Measurements from ENCODE around the gene HDAC9.
"Not testable (repeated sequence)": the region's sequence is repeated elsewhere in the genome, so short reads cannot be mapped to it uniquely, and the experiment has no call there.

HDAC9 gene

DNA sequence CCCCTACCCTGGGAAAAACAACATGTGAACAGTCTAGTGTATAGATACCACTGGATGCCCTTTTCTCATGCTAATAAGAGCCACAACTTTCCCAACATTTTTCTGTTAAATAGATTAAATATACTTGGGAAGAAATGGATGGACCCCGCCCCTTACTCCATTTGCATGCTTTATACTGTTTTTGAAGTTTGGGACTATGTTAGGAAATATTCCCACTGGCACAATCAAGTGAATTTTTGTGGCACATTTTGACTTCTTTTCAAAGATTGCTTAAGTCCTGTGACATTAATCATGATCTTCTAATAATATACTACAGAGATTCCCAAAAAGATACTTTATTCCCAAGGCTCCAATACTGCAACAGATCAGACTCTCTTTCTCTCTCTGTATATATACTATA, 405.3 kb downstream of the HDAC9 start:
- DNase-seq (ENCODE audit: low spot score), result no peak

DNA sequence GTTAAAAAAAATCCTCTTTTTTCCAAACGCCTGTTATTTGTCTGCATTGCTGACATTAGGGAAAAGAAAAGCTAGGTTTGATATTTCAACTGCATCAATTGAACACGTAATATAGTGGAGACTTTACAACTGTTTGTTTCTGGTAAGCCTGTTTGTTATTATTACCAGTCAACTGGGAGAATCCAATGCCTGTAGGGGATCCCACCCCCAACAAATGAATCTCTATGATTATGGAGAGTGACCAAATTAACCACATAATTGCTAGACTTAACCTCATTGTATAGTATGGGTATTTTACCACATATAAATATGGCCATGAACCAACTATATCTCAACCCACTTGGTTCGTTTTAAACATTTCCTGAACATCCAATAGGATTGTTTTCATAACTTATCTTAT, 405.8 kb downstream of the HDAC9 start:
- DNase-seq (ENCODE audit: low spot score), result no peak

DNA sequence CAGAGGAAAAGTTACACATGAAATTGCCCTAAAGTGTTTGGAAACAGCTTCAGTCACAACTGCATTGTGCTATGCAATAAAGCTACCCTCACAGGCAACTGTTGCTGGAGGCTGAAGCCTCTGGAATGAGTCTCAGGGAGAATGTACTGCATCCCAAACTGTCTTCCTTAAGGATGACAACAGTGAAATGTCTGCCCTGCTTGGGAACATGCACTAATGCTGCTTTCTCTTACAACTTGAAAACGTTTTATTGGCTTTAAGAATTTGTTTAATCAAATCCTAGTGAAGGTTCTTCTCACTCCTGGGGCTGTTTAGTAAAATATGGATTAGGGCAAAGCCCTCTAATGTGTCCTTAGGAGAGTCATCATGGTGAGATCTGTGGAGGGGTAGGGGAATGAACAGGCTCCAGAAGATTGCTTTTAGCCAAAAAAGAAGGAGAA, 406.5 kb downstream of the HDAC9 start:
- DNase-seq (ENCODE audit: low spot score), result no peak

DNA sequence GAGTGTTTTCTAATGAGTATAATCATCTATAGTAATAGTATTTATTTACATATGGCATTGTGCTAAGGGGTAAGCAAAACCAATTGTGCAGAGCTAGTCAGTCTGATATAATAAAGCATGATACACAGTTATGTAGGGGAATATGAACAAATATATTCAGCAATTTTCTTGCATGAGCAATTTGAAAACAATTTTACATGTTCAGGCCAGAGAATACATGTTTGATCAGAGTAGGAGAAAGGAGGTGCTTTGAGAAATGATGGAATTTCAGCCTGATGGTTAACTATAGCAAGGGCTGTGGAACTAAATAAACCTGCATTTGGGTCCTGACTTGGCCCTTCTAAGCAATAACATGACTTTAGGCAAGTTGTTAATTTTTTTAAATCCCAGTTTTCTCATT, 407.3 kb downstream of the HDAC9 start:
- no peak for DNase-seq (ENCODE audit: low spot score)

DNA sequence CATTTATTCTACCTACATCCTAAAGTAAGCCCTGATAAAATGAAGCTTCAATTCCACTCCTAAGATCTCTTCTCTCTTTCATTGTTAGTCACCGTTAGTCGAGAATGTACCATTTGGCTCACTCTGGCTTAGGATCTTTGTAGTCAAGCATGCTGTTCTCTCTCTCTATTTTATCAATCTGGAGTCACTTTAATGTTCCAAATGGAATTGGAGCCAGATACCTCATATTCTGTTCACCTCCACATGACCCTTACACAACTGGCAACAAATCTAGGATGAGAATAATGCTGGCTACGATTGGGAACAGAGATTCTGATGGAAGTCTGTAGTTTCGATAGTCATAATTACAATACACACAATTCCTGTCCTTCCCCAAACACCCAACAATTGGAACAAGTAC, 408.1 kb downstream of the HDAC9 start:
- DNase-seq (ENCODE audit: low spot score), result no peak

DNA sequence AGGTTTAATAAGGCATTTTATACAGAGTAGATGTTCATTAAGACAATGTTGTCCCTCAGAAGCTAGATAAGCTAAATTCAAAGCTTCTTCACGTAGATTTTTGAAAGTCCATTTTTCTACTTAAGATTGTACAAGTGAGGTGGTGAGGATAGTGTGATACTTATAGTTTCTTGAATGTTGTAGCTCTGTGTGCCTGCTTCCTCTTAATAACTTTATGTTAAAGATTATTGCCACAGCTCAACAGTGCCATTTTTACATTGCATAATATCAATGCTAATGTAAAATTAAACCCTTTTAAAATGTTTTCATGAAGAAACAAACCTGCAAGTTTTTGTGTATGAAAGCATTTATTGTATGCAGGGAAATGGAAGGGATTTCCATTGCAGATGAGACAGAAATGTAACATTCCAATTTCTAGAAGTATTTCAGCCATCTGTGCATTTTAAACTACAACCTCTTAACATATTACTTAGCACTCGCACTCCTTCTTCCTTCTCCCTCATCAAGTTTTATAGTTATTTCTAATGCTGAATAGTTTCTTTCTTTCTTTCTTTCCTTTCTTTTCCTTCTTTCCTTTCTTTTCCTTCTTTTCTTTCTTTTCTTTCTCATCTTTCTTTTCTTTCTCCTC, 409.9 kb downstream of the HDAC9 start:
- DNase-seq (ENCODE audit: low spot score), result no peak

DNA sequence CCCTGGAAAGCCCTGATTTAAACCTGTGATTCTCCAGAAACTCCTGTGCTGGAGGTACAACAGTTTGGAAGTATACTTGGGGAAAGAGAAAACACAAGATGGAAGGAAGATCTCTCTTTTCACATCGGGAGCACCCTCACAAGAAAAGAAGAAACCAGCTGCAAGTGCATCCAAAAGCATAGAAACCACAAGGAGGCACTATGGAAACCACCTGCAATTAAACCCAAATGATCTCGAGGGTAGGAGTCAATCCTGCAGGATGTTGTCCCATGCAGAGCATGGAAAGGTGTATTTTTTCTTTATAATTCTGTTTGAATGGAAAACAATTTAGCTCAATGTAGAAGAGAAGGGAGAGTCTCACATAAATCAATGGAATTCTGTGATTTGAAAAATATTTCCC, 411.4 kb downstream of the HDAC9 start:
- DNase-seq (ENCODE audit: low spot score), result no peak

DNA sequence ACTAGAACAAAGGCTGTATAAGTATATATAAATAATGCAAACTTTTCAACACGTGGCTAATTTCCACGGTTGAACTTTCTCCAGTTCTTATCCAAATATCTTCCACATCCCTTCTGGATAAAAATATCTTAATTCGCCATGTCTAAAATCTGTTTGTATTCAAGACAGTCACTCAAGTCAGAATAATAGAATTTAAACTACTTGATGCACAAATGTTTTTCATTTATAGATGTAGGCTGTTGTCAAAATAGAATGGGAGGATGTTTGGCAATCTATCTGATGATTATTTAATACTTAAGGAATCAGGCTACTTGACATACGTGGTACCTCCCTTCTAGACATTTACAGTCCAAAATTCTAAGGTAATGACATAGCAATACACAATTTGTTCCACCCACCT, 417.6 kb downstream of the HDAC9 start:
- no peak for DNase-seq (ENCODE audit: low spot score)

DNA sequence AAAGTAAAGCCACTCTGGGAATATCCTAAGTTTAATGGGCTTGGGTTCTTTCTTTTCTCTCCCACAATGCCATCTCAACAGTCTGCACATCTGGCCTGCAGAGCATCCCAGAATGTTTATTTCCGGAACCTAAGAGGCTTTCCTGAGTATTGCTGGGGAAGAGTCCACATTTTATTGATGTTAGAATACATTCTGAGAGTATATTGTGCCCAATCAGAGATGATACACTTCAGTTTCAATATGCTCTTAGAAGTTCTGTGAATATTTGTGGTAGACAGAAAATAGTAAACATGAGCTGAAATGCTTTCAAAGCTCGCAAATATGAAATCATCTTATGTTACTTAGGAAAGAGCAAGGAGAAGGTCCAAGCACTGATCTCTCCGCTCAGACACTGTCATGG, 421.3 kb downstream of the HDAC9 start:
- DNase-seq (ENCODE audit: low spot score), result no peak

DNA sequence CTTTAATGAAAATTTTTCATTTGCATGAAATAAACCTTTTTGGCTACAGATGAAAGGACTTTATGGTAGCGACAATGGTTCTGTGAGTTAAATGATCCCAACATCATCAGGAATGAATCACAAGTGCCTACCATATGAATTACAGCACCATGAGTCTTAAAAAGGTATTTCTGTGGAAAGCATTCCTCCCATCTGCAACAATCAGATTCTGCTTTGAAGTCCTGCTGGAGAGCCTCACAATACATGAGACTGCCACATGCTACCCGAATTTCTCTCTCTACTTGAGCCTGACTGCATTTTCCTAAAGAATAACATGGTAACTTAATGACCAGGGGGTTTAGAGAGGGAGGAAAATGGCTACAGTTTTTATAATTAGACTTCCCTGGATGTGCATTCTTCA, 431.6 kb downstream of the HDAC9 start:
- no peak for DNase-seq (ENCODE audit: low spot score)

DNA sequence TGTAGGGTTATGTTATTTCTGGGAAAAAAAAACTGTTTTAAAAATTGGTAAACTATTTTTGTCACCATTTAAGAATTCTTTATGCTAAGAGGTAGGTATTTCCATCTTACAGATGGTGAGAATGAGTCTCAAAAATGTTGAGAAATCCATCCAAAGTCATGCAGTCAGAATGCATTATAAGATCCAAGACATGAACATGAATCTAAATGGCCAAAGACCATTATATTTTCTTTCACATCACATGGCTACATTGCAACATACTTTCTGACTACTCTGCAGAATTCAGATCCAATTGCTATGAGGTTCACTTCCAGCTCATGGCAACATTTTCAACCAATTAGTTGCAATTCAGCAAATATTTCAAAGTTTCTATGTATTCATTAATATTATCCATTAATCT, 440.7 kb downstream of the HDAC9 start:
- no peak for DNase-seq (ENCODE audit: low spot score)

DNA sequence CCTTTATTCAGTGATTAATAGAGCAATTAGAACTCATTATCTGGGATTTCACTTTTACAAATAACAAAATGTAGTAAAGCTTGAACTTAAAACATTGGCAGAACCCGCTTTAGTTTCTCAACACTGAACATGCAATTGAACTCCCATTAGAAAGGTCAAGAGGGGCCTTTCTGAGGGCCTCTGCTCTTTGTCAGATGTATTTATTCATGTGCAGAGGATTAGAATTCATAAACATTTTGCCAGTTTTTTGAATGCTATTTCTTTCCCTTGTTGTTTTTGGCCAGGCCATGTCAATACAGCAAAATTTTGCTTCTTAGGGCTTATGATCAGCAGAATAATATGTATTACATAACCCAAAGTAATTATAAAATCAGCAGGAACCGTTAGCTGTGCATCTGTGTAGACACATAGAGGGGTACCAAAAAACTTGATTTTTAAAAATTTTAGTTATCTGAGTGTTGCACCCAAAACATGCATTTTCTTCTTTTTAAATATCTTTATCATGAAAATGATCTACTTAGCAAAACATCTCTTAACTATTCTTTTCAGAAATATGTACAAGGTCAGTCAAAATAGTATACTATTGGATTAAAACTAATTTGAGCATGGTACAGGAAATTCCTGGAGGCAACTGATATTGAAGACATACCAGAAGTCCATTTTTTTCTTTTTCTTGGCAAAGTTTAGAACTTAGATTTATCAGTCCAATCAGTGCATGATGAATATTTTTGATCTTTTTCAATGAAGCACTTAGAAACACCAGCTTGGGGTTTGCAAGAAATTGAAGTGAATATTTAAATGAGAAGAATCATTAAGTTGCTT, 444.4 kb downstream of the HDAC9 start:
- DNase-seq (ENCODE audit: low spot score), result no peak

DNA sequence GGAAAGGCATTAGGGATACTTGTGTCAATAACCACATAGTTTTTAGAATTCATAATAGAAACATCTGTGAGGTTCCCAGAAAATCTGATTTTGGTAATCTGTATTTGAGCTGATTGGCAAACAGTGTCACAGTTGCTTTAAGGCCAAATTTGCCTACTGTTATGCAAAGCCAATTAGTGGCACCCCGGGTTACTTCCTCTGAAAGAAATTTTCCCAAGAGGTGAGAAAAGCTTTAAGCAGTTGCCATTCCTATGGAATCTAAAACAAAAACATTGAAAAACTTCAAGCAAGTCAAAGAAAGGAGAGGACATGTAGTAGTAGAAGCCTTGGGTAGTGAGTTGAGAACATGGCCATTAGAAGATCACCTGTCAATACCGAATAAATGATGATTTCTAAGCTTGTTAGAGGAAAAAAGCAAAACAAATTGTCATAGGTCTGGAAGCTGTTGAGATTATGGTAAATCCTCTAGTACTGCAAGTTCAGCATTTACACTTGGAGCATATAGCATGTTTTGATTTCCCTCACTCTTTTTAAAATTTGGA, 445.1 kb downstream of the HDAC9 start:
- no peak for DNase-seq (ENCODE audit: low spot score)

DNA sequence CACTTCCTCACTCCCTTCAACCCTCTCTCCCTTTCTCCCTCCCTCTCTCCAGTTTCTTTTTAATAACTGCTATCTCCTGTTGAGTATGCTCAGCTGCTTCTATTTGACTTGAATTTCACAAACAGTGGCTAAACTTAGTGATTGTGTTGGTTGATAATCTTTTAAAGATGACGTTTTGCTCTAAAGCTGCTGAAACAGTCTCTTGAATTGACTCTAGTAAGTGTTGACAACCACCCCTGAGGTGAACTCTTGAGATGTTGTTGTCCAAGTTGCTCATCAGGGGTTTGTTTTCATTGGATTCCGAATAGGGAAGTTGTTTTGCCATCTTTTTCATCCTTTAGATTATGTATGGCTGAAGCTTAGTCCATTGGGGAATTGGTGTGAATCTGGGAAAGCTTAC, 445.7 kb downstream of the HDAC9 start:
- no peak for DNase-seq (ENCODE audit: low spot score)

DNA sequence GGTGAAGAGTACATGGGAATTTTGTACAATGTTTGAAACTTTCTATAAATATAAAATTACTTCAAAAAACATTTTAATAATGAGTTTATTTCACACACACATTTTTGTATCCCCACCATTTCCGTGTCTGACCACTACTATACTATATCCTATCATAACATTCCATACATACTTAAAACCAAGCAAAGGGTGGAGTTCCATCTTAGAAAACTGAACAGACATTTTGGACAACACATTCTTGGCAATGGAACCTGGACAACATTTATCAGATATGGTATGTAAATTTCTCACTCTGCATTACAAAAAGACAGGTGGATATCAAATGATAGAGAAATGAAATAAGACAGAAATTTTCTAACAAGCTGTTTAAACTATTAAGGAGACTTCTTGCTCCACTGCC, 453.0 kb downstream of the HDAC9 start:
- no peak for DNase-seq (ENCODE audit: low spot score)

DNA sequence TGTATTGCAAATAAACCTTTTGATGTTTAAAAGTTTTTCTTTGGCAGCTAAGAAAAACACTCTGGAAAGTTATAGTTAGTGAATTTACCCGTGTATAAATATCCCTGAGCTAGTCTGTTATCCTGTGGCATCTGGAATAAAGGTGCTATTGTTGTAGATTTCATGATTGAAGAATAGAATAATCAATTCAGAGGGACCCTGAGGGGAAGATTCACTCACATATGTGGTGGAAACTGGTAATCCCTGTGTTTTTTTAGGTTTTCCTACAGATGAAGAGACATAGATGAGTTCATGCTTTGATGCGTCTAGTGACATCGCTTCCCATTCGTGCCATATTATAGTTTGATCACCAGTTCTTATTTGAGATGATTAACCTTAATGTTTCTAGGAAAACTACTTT, 457.3 kb downstream of the HDAC9 start:
- no peak for DNase-seq (ENCODE audit: low spot score)

DNA sequence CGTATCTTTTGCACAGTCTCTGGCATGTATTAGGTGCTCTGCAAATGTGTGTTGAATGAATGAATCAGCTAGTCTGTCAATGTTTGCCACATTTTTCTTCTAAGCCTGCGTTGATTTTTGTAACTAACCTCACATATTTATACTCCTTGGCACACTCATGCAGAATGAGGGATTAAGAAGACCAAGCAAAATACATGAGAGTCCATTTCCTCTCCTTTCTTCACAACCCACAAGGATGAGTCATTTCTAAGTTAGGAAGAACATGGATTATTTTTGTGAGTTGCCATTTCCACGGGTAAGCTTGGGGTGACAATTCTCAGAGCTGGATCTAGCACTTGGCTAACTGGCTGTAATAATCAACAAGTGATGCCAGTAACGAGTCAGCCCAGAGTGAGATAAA, 463.1 kb downstream of the HDAC9 start:
- no peak for DNase-seq (ENCODE audit: low spot score)

DNA sequence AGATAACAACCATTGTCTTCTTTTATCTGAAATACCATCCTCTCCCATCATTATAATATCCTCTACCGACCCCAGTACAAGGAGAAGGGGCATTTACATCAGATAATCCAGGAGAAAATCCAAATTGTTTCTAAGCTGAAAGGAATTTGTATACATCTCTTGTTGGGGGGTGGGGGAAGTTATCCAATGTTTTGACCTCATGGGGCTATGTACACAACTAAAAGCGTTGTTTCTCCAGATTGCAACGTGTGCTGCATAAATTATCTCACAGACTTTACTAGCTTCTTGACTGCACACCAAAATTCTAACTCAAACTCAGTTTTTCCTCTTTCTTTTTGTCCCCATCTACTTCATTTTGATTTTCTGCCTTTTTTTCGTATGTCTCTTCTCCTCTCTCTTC, 465.2 kb downstream of the HDAC9 start:
- DNase-seq (ENCODE audit: low spot score), result no peak

DNA sequence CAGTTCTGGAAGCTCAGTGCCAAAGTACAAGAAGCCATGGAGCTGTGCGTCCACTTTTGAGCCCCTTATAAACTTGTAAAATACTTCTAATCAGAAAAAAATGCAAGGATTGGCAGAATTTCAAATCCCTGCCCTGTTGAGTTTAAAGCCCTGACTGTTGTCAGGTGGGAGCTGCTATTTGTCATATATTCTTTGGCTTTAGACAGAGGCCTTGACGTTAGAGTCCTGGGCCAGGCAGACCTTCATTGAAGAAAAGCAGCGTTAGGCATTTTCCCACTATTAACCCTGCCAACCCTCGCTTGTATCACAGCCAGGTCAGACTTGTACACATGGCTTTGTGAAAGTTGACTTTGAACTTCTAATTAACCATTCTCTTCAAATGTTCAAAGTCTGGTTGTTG, 466.5 kb downstream of the HDAC9 start:
- DNase-seq (ENCODE audit: low spot score), result no peak

DNA sequence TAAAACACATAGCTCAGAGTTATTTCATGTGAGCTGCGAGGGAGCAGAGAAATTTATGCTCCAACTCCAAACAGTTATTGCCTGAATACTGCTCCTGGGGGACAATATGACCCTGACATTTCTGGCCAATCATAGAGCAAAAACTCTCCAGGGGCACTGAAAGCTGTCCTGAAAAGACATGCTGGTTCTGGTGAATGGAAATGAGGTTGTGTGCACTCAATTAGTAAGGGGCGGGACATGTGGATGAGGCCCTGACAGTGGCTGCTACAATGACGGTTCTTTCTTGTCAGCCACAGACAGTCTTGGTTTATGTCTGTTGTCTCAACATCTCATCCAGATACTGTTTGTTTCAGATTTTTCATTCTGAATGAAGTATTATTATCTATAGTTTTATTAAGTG, 470.1 kb downstream of the HDAC9 start:
- no peak for DNase-seq (ENCODE audit: low spot score)

DNA sequence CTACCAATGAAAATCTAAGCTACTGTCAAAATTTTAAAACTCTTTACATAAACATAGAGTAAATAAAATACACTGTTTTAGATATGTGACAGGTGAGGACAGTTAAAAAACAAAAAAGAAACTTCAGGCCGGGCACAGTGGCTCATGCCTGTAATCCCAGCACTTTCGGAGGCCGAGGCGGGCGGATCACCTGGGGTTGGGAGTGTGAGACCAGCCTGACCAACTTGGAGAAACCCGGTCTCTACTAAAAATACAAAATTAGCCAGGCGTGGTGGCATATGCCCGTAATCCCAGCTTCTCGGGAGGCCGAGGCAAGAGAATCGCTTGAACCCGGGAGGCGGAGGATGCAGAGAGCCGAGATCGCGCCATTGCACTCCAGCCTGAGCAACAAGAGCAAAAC, 472.2 kb downstream of the HDAC9 start:
- DNase-seq (ENCODE audit: low spot score), result not testable (repeated sequence)

DNA sequence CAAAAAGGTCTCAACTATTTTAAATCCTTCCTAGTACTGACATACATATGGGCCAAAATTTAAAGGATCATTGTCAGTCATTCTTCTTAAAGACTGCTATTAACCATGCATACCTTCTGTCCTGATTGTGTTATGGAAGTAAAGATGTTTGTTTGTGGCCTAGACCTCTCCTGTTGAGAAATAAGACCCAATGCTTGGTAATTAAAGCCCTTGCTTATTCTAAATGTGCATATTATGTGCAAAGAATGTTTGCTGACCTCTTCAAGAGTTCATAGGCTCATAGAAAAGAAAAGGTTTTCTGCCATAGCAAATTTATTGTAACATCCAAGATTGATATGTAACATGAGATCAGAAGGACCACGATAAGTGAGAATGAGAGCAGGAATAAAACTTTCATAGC, 476.3 kb downstream of the HDAC9 start:
- no peak for DNase-seq (ENCODE audit: low spot score)

DNA sequence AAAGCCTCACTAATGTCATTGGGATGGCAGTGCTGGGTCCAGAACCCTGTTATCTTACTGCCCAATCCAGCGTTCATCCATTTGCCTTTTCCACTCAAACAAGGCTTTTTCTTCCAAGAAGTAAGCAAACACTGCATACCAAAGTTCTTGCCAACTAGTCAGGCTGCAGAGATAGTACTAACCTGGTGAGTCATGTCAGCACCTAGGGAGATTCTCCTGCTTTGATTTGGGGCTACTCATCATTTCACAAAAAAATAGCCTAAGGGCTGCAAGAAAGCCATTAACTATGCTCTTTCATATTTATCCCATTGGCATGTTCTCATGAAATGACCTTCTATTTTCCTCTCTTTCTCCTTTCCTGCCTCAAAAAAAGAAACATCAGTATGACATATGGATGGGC, 479.3 kb downstream of the HDAC9 start:
- DNase-seq (ENCODE audit: low spot score), result no peak

DNA sequence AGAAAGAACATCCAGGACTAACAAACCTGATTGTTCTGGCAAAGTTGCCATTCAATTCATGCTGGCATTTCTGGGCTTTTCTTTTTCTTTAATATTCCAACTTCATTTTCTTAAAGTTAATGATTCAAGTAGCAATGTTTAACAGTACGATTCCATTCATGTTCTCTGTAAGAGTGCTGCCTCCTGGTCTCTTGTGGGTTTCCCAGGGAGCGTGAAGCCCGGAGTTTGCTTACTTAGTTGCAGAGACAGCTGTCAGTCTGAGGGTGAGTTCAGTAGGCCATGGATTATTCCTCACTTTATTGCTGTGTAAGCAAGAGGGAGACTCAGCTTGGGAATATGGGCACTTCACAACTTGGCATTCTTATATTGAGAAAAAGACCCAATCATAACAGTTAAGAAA, 479.7 kb downstream of the HDAC9 start:
- no peak for DNase-seq (ENCODE audit: low spot score)

Measured in hematopoietic multipotent progenitor cell treated with erythropoietin and hydrocortisone succinate and interleukin-3 and kit ligand, for 17 days (in vitro differentiated cells).